ENCODE results near the gene DYTN.

- TF ChIP-seq CTCF (IDR thresholded peaks at IDR 0.05) (no peak), POLR2A (IDR thresholded peaks at IDR 0.05) (no peak)
Observed at GRCh38 chr2:206740800-206741199, 22.6 kb upstream of the DYTN start.

Measured in lower leg skin (tissue), 3 donors.